ENCODE results near the gene PCDHA7.
A peak's percentile ranks its signal among the peaks of the same experiment; 100 is the strongest.
"Not testable (repeated sequence)": the region's sequence is repeated elsewhere in the genome, so short reads cannot be mapped to it uniquely, and the experiment has no call there.

PCDHA7 gene

GRCh38 chr5:140868721-140869554 lies 34.9 kb downstream of the PCDHA7 start, which contains the start of gene PCDHA11:
TSS of gene PCDHA11 (plus strand) at chr5:140868957. CDS start at chr5:140869104, 147 bp downstream.
- peak; percentile 16 for DNase-seq

GRCh38 chr5:140869555-140869886 lies 35.5 kb downstream of the PCDHA7 start:
- DNase-seq = peak; percentile 40

GRCh38 chr5:140870221-140871201 lies 36.4 kb downstream of the PCDHA7 start:
- DNase-seq = no peak

- no peak for DNase-seq
Measured at GRCh38 chr5:140875085-140876065, 41.3 kb downstream of the PCDHA7 start, which contains the start of gene PCDHA12. TSS of gene PCDHA12 (plus strand) at chr5:140875308. CDS start at chr5:140875473, 165 bp downstream.

GRCh38 chr5:140876541-140877261 lies 42.6 kb downstream of the PCDHA7 start:
- not testable (repeated sequence) for DNase-seq

- DNase-seq = no peak
Measured at GRCh38 chr5:140877262-140877581, 43.2 kb downstream of the PCDHA7 start.

- DNase-seq = no peak
Measured at GRCh38 chr5:140881889-140882590, 48.0 kb downstream of the PCDHA7 start, which contains the start of gene PCDHA13. TSS of gene PCDHA13 (plus strand) at chr5:140882124. CDS start at chr5:140882269, 145 bp downstream.

GRCh38 chr5:140882591-140882899 lies 48.5 kb downstream of the PCDHA7 start:
- no peak for DNase-seq

- DNase-seq = no peak
Measured at GRCh38 chr5:140883373-140883772, 49.3 kb downstream of the PCDHA7 start.

GRCh38 chr5:140883927-140884697 lies 50.0 kb downstream of the PCDHA7 start:
- DNase-seq = no peak
